ENCODE measurements around the gene GINM1.

Gene GINM1, protein sequence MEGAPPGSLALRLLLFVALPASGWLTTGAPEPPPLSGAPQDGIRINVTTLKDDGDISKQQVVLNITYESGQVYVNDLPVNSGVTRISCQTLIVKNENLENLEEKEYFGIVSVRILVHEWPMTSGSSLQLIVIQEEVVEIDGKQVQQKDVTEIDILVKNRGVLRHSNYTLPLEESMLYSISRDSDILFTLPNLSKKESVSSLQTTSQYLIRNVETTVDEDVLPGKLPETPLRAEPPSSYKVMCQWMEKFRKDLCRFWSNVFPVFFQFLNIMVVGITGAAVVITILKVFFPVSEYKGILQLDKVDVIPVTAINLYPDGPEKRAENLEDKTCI

GRCh38 chr6:149565527-149566409 is at the start of gene GINM1:
GINM1 (plus strand) TSS chr6:149566375; CDS start chr6:149566415, 40 bp downstream.
- peak; percentile 93 for DNase-seq (ENCODE audit: low read depth)

- no peak for DNase-seq (ENCODE audit: low read depth)
These were observed 36.5 kb upstream of the GINM1 start for GRCh38 chr6:149529650-149530049.

DNA sequence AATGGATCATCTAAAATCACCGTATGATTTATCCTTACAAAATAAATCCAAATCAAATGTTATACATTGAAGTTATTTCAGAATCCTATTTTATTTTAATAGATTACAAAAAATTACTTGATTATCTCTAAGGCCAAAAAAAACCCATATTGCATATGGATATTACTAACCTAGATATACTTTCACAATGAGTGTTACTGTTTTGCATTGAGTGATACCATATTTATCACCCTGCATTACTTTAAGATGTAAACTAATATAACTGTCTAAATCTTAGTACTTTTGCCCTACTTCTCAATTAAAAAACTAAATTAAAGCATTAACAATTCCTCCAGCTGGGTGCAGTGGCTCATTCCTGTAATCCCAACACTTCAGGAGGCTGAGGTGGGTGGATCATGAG is 31.4 kb upstream of the GINM1 start:
- no peak for DNase-seq (ENCODE audit: low read depth)

DNA sequence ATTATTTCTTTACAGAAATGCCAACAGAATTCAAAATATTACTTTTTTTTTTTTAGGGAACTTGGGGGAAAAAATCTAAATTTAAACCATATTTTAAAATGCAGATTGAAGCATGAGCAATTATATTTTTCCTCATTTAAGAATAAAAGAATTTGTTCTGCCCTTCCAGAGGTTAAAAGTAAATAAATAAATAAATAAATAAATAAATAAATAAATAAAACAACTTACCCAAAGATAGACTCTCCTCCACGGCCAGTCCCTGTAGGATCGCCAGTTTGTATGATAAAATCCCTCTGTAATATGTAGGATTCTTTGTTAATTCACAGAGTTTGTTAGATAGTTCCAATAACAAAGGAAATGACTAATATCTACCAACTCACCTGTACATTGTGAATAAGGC is 25.0 kb upstream of the GINM1 start:
- DNase-seq (ENCODE audit: low read depth): no peak

DNA sequence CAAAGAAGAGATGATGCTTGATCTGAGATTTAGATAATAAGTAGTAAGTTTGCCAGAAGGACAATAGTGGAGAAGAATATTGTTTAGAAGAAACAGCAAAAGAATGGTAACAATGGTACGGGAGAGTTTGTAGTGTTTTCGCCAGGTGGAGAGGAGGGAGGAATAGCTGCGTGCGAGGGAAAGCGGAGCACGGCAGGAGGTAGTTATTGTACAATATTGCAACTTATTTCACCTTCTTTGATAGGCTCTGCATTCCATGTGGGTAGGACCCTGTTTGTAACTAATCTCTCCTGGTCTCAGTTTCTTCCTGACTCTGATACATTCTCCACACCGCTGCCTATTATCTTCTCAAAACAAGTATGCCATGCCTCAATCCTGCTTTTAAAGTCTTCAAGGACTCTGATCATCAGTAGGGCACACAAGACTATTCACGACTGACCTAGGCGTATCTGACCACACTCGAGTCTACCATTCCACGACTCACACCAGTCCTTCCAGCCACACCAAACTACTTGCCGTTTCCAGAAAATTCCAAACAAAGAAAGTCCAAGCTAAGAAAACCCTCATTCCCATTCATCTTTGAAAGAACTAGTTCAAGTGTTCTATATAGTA is 21.4 kb upstream of the GINM1 start:
- no peak for DNase-seq (ENCODE audit: low read depth)

DNA sequence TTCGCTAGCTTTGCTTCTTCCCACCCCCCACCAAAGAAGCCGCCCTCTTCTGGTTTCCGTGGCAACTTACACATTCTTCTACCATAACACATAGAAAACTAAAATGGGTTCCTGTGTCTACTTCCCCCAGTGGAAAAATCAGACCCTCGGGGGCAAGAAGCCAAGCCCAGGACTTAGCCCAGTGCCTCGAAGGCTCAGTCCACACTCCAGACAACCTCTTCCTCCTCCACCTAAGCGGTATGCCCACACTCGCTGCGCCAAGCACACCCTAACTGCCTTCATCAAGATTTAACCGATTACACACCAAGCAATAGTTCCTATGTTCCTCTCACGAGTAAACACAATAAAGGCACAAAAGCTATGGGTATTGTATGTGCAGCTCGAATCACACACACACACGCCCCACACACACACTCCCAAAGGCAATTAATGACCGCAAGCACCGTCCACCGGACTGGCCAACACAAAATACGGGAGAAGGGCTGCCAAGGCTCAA is 20.9 kb upstream of the GINM1 start:
- peak; percentile 56 for DNase-seq (ENCODE audit: low read depth)

DNA sequence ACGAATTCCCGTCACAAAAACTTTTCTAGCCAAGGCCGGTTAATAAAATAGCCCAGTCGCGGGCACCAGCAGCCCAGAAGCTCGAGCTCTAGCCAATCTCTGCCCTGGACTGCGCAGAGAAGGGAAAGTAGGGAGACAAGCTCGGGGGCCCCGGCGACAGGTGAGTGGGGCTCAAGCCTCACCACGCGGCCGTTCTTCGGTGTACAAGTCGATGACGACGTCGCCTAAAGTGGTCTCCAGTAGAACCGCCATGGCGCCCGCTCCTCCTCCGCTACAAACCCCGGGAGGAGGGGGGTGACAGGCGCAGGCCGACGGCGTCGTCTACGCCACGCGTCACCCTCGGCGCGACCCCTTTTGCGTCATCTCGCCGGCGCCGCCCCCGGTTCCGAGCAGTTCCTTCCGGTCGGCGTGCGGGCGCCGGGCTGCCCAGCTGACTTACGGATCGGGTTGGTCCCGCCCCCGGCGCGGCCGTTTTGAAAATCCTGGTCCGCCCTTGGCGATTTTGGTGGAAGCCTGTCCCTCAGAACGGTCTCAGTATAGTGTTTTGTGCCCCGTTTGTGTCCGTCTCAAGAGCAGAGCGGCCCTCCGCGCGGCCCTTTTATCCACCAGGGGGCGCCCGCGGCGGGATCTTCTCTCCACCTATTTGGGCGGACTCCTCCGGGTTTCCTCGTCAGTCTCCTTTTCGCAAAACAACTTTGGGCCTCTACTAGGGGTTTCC is 20.3 kb upstream of the GINM1 start, which contains the start of gene PPIL4:
PPIL4 (minus strand) TSS at position 290 of the 718 bp plus-strand sequence; CDS start at position 252, 38 bp downstream.
- peak; percentile 93 for DNase-seq (ENCODE audit: low read depth)

DNA sequence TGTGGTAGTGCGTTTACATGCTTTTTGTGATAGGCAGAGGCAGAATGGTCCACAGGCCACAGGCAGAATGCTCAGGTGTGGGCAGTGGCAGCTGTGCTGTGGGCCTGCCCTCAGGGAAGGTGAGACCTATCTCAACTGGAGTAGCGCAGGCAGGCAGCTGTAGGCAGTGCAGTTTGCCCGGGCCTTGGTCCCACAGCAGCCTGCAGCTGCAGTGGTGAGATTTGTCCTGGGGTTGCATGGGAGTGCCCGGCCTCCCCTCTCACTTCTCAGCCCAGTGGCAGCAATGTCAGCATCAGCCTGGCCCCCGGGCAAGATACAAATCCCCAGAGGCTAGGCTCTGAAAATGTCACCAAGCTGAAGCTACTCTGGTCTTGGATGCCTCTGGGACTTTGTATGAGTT is 14.3 kb upstream of the GINM1 start:
- DNase-seq (ENCODE audit: low read depth): no peak

GRCh38 chr6:149558029-149558428 is 8.1 kb upstream of the GINM1 start:
- DNase-seq (ENCODE audit: low read depth): no peak

DNA sequence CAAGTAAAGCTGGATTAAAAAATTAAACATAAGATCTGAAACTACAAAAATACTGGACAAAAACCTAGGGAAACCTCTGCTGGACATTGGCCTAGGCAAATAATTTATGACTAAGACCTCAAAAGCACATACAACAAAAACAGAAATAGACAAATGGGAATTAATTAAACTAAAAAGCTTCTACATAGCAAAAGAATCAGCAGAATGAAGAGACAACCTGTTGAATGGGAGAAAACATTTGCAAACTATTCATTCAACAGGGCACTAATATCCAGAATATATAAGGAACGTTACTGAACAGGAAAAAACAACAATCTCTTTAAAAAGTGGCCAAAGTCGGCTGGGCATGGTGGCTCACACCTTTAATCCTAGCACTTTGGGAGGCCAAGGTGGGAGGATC is 6.8 kb upstream of the GINM1 start:
- no peak for DNase-seq (ENCODE audit: low read depth)

DNA sequence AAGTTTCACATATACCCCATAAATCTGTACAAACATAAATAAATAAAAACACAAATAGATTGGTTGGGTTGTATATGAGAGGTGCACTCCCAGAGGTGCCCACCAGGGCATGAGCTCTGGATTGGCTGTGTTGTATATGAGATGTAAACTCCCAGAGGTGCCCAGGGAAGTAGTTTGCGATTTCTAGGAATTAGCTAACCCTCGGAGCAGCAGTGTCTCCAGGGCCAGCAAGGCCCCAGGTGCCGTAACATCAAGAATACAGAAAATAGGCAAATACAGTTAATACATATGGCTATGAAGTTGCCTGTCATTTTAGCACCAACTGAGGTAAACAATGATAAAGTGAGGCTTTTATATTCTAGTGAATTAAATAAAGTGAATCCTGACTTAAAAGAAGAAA is 5.4 kb upstream of the GINM1 start:
- DNase-seq (ENCODE audit: low read depth): no peak

GRCh38 chr6:149563203-149563927 is 2.8 kb upstream of the GINM1 start:
- no peak for DNase-seq (ENCODE audit: low read depth)

DNA sequence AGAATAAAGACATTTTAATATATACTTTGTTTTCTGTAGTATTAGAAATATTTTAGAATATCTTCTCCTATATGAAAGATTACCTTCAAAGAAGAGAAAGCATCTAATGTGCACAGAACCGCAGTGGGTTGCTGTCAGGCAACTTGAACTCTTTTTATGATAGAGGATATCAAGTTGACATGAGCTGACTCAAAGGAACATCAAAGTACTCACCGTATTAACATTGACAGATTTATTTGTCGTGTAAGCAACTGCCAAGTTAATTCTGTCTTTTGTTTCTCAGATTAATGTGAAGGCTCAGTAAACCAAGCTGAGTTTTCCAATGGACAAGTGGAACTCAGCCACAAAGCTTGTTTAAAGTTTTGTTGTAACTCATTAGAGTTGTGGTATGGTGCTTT is 2.2 kb upstream of the GINM1 start:
- DNase-seq (ENCODE audit: low read depth): no peak

- DNase-seq (ENCODE audit: low read depth): peak; percentile 47
These were observed 427 bp downstream of the GINM1 start for GRCh38 chr6:149566410-149567193.

GRCh38 chr6:149567194-149567586 is 1.0 kb downstream of the GINM1 start:
- no peak for DNase-seq (ENCODE audit: low read depth)

- DNase-seq (ENCODE audit: low read depth): no peak
These were observed 1.9 kb downstream of the GINM1 start for GRCh38 chr6:149567945-149568585.

GRCh38 chr6:149580880-149581279 is 14.7 kb downstream of the GINM1 start:
- no peak for DNase-seq (ENCODE audit: low read depth)

DNA sequence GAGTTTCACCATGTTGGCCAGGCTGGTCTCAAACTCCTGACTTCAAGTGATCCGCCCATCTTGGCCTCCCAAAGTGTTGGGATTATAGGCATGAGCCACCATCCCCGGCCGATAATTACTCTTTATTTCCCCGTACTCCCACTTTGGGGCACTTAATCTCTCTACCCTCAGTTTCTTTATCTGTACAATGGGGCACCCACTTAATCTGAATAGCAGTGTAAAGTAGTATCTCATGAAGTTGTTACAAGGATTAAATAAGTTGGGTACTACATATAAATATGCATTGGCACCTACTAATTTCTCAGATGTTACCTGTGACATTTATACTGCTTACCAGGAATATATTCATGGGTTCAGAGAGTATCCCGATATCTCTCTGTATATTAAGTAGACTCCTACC is 15.2 kb downstream of the GINM1 start:
- DNase-seq (ENCODE audit: low read depth): no peak

DNA sequence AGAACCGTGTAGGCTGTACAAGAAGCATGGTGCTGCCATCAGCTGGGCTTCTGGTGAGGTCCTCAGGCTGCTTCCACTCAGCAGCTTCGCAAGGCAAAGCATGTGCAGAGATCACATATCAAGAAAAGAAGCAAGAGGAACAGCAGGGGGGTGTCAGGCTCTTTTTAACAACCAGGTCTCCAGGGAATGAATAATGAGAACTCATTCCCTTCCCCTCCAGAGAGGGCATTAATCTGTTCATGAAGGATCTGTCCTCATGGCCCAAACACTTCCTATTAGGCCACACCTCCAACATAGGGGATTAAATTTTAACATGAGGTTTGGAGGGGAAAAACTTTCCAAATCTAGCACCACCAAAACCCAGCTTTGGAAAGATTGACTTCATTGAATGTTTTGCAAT is 20.0 kb downstream of the GINM1 start:
- no peak for DNase-seq (ENCODE audit: low read depth)

- DNase-seq (ENCODE audit: low read depth): no peak
These were observed 26.8 kb downstream of the GINM1 start for GRCh38 chr6:149592983-149593382.

Data from stimulated activated CD4-positive, alpha-beta T cell treated with anti-CD3 and anti-CD28 coated beads, Interleukin-2, amount 100 ng/mL, for 4 hours (primary cell).